Stimulated activated naive B cell treated with anti-CD40 and anti-IgM and Interleukin-4, amounts not matched to agents 10 μg/mL and 1 μg/mL and 100 μg/mL, for 72 hours (primary cell): ENCODE data around the gene TBXAS1.

Source experiments
- ATAC-seq, 2 donors: fragments of 150-1000 bp; cut with Tn5 transposase; replicated peaks; 2 replicates each; pipeline ENCODE4 v1.10.0; 2021; ENCODE audit warnings: moderate library complexity in 1 of 2
- DNase-seq: peaks from one replicate; pipeline ENCODE4 v3.0.0; 2021
- H3K27ac Mint-ChIP-seq: one replicate; pipeline ENCODE4 v1.8.0; 2022; ENCODE audit warnings: mild to moderate bottlenecking, mixed read lengths
- H3K27me3 Mint-ChIP-seq, 2 donors: one replicate each; pipeline ENCODE4 v1.8.0; 2022; ENCODE audit warnings: mixed read lengths in 2 of 2
- H3K36me3 Mint-ChIP-seq, 2 donors: one replicate each; pipeline ENCODE4 v1.8.0; 2022; ENCODE audit warnings: mixed read lengths in 2 of 2, mild to moderate bottlenecking in 1 of 2
- H3K4me1 Mint-ChIP-seq, 2 donors: one replicate each; pipeline ENCODE4 v1.8.0; 2022; ENCODE audit warnings: mixed read lengths in 2 of 2, mild to moderate bottlenecking in 1 of 2
- H3K4me3 Mint-ChIP-seq, 2 donors: one replicate each; pipeline ENCODE4 v1.8.0; 2022; ENCODE audit warnings: mild to moderate bottlenecking in 2 of 2, mixed read lengths in 2 of 2, moderate library complexity in 1 of 2
- H3K9me3 Mint-ChIP-seq, 2 donors: one replicate each; pipeline ENCODE4 v1.8.0; 2022; ENCODE audit warnings: mixed read lengths in 2 of 2, mild to moderate bottlenecking in 1 of 2

TBXAS1 gene

GRCh38 chr7:139976838-139977656 lies 148.0 kb downstream of the TBXAS1 start:
- H3K27ac Mint-ChIP-seq: no peak overlapping the region
- H3K36me3 Mint-ChIP-seq: peaks cover 2 to 6% of the 10 kb centered on the region in 2 donors
- no peak overlapping the region for H3K4me3 Mint-ChIP-seq
- DNase-seq (no peak), ATAC-seq (no peak)
- peaks cover 2 to 3% of the 10 kb centered on the region in 2 donors for H3K9me3 Mint-ChIP-seq
- H3K4me1 Mint-ChIP-seq: peaks cover 3 to 12% of the 10 kb centered on the region in 2 donors
- no peaks in the 10 kb centered on the region for H3K27me3 Mint-ChIP-seq

GRCh38 chr7:139981511-139981895 lies 152.4 kb downstream of the TBXAS1 start:
- H3K27ac Mint-ChIP-seq: no peak overlapping the region

GRCh38 chr7:139982927-139983920 lies 154.2 kb downstream of the TBXAS1 start:
- Mint-ChIP-seq H3K27me3 (no peaks in the 10 kb centered on the region), H3K4me3 (no peak overlapping the region), H3K4me1 (peaks cover 3 to 6% of the 10 kb centered on the region in 2 donors), H3K9me3 (no peaks in the 10 kb centered on the region), H3K27ac (no peak overlapping the region), H3K36me3 (no peaks in the 10 kb centered on the region)
- no peak for DNase-seq
- ATAC-seq: no peak

More at GRCh38 chr7:139981511-139981895, 152.4 kb downstream of the TBXAS1 start:
- peaks cover 2 to 3% of the 10 kb centered on the region in 2 donors for H3K9me3 Mint-ChIP-seq
- H3K36me3 Mint-ChIP-seq: peaks cover 0 to 6% of the 10 kb centered on the region in 2 donors
- DNase-seq: no peak
- ATAC-seq: no peak
- H3K27me3 Mint-ChIP-seq: no peaks in the 10 kb centered on the region
- H3K4me3 Mint-ChIP-seq: no peak overlapping the region
- H3K4me1 Mint-ChIP-seq: peaks cover 3 to 12% of the 10 kb centered on the region in 2 donors

GRCh38 chr7:139984642-139985539 lies 155.8 kb downstream of the TBXAS1 start:
- no peaks in the 10 kb centered on the region for H3K27me3 Mint-ChIP-seq
- ATAC-seq (no peak), DNase-seq (no peak)
- H3K9me3 Mint-ChIP-seq: no peaks in the 10 kb centered on the region
- H3K27ac Mint-ChIP-seq: no peak overlapping the region
- peaks cover 9 to 13% of the 10 kb centered on the region in 2 donors for H3K4me1 Mint-ChIP-seq
- H3K4me3 Mint-ChIP-seq: no peak overlapping the region
- no peaks in the 10 kb centered on the region for H3K36me3 Mint-ChIP-seq

- no peak for DNase-seq
Measured at GRCh38 chr7:139985811-139986210, 156.7 kb downstream of the TBXAS1 start.

GRCh38 chr7:139987691-139988516 lies 158.8 kb downstream of the TBXAS1 start:
- Mint-ChIP-seq H3K9me3 (no peaks in the 10 kb centered on the region), H3K27ac (no peak overlapping the region), H3K4me3 (no peak overlapping the region), H3K27me3 (no peaks in the 10 kb centered on the region), H3K4me1 (peaks cover 9 to 17% of the 10 kb centered on the region in 2 donors), H3K36me3 (no peaks in the 10 kb centered on the region)
- DNase-seq (no peak), ATAC-seq (no peak)

More at GRCh38 chr7:139985811-139986210, 156.7 kb downstream of the TBXAS1 start:
- no peak overlapping the region for H3K4me3 Mint-ChIP-seq
- H3K9me3 Mint-ChIP-seq: no peaks in the 10 kb centered on the region
- no peak for ATAC-seq
- no peak overlapping the region for H3K27ac Mint-ChIP-seq
- H3K4me1 Mint-ChIP-seq: peaks cover 9 to 17% of the 10 kb centered on the region in 2 donors
- H3K27me3 Mint-ChIP-seq: no peaks in the 10 kb centered on the region
- H3K36me3 Mint-ChIP-seq: no peaks in the 10 kb centered on the region

DNA sequence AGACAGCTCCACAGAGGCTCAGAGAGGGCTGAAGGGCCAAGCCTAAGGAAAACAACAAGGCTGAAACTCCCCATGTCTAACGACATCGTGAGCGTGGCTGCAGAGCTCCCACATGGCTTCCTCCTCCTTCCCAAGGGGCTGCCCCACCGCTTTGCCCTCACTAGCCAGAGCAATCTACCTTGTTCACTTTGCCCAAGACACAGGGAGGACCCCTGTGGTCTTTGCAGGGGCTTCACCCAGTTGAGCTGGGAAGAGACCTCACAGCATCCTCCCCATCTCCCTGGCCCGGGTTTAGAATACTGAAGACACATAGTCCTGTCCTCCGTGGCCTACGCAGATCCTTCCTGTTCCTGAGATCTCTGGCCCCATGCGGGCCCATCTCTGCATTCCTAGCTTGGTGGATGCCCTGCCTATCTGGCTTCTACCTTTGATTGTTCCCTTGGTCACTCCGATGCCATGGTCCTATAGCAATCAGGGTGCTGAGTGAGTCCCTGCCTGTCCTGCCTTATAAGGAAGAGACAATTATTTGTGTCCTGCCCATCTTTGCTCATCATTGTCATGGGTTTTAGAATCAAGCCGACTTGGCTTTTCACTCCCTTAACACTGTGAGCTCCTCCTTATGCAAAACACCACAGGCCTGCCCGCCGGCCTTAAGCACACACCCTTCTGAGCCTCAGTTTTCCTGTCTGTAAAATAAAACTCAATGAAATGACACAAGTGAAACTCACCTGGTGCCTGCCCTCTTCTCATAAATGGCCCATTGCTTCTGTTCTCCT lies 160.5 kb downstream of the TBXAS1 start:
- Mint-ChIP-seq H3K27ac (peak overlapping the region; percentile 88), H3K27me3 (no peaks in the 10 kb centered on the region), H3K36me3 (no peaks in the 10 kb centered on the region), H3K4me3 (no peak overlapping the region), H3K4me1 (peaks cover 9 to 17% of the 10 kb centered on the region in 2 donors), H3K9me3 (no peaks in the 10 kb centered on the region)
- ATAC-seq (peak in 1 of 2 donors; percentile 10), DNase-seq (no peak)

DNA sequence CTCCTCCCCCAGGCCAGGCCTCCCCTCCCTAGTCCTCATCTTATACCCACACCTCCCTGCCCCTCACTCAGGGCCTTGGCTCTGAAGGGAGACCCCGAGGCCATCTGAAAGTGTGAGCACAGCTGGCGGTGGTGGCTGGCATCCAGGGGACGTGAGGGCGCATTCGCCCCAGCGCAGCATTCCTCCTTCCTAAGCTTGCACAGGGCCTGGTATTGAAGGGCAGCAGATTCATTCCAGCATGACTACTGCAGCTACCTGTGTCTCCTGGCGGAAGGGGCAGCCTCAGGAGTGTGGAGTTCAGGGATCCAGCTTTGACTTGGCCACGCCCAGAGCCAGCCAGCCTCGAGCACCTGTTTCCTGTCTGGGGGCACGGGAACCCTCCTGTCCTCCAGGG lies 161.1 kb downstream of the TBXAS1 start:
- H3K27me3 Mint-ChIP-seq: no peaks in the 10 kb centered on the region
- ATAC-seq (no peak), DNase-seq (no peak)
- H3K4me3 Mint-ChIP-seq: no peak overlapping the region
- no peaks in the 10 kb centered on the region for H3K36me3 Mint-ChIP-seq
- H3K4me1 Mint-ChIP-seq: peaks cover 9 to 17% of the 10 kb centered on the region in 2 donors
- H3K27ac Mint-ChIP-seq: peak overlapping the region; percentile 88
- no peaks in the 10 kb centered on the region for H3K9me3 Mint-ChIP-seq

DNA sequence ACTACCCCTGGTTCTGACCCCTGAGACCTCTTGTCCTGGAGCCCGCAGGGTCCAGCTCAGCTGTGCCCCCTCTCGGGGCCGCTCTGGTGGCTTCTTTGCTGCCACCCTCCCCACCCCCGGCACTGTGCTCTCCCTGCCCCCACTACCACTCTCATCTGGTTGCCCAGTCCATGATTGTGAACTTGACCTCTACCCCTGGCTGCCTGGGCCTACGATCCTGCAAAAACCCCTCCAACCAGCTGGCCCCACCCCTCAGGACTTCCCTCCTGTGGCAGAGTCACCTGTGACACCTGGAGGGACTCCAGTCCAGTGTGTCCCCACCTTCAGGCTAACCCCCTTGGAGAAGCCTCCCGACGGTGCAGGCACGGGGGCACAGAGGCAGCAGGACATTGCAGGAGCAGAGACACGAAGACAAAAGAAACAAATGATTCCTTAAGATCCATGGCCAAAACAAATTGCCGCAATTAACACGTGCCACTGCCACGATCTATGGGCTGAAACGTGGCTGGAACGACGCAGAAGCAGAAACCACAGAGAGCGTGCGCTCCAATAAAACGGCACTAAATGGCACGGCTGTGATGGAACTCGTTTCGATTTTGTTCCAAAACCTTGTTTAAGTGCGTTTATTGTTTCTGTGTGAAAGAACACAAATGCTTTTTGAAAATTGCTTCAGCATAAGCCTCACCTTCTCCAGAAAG lies 161.7 kb downstream of the TBXAS1 start:
- Mint-ChIP-seq H3K9me3 (no peaks in the 10 kb centered on the region), H3K27me3 (peaks cover 0 to 2% of the 10 kb centered on the region in 2 donors), H3K27ac (no peak overlapping the region), H3K4me3 (no peak overlapping the region), H3K4me1 (peaks cover 9 to 17% of the 10 kb centered on the region in 2 donors), H3K36me3 (no peaks in the 10 kb centered on the region)
- DNase-seq (no peak), ATAC-seq (no peak)

DNA sequence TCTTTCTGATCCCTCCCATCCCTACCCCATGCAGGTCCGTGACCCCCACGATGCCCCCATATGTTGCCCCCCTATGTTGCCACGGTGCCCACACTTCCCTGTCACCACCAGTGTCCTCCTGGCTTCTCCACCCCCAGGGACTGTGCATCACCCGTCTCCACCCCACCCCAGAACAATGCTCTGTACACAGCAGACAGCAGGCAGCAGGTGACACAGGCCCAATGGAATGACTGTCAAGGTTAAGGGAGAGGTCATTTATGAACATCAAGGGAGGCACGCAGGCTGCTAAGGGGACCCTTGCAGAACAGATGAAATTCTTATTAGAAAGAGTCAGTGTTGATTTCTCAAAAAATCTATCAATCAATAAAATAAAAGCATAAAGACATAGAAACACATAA lies 162.2 kb downstream of the TBXAS1 start:
- Mint-ChIP-seq H3K27me3 (peaks cover 0 to 6% of the 10 kb centered on the region in 2 donors), H3K27ac (no peak overlapping the region), H3K9me3 (no peaks in the 10 kb centered on the region), H3K4me3 (no peak overlapping the region), H3K4me1 (peaks cover 9 to 17% of the 10 kb centered on the region in 2 donors), H3K36me3 (no peaks in the 10 kb centered on the region)
- no peak for DNase-seq
- ATAC-seq: no peak

DNA sequence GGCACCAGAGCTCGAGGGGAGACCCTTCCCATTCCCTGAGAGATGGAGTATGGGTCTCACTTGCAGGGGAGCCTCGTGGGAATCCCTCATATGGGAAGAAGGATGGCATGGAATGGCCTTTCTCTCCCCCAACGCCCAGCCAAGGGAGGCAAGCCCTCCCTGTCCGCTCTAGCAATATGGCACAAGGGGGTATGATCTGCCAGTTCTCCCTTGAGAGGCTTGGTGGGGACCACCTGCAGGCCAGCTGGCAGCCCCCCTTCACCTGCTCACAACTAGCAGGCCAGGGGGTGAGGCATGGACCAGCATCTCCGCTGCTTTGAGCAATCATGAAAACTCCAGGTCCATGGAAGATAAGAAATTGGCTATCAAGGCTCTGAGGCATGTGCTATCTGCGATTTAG lies 162.8 kb downstream of the TBXAS1 start:
- no peaks in the 10 kb centered on the region for H3K36me3 Mint-ChIP-seq
- peaks cover 0 to 6% of the 10 kb centered on the region in 2 donors for H3K27me3 Mint-ChIP-seq
- DNase-seq (no peak), ATAC-seq (no peak)
- H3K4me1 Mint-ChIP-seq: peaks cover 9 to 17% of the 10 kb centered on the region in 2 donors
- no peak overlapping the region for H3K4me3 Mint-ChIP-seq
- no peak overlapping the region for H3K27ac Mint-ChIP-seq
- H3K9me3 Mint-ChIP-seq: no peaks in the 10 kb centered on the region
